HG03045 (cell line): ENCODE measurements around the gene MDM4.
"Not testable (repeated sequence)": the region's sequence is repeated elsewhere in the genome, so short reads cannot be mapped to it uniquely, and the experiment has no call there.

ENCODE experiments used
- ATAC-seq: cut with Tn5 transposase; IDR thresholded peaks from one replicate; pipeline ENCODE4 v1.9.1; 2021; ENCODE audit warnings: mild to moderate bottlenecking, moderate library complexity; ENCODE audit not compliant: unreplicated experiment

Gene MDM4

DNA sequence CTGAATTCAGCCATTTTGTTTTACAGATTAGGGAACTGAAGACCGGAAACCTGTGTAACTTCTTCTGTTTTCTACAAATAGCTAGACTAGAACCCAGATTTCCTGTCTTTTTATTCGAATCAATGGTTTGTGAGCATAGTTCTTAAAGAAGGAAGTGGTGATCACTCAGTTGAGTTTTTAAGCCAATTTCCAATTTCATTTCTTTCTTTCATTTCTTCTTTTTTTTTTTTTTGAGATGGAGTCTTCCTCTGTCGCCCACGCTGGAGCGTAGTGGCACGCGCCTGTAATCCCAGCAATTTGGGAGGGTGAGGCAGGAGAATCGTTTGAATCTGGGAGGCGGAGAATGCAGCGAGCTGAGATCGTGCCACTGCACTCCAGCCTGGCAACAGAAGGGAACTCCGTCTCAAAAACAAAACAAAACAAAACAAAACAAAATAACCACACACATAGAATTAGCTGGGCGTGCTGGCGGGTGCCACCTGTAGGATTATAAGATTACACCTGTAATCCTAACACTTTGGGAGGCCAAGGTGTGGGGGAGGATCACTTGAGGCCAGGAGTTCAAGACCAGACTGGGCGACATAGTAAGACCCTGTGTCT is 3.0 kb upstream of the MDM4 start:
- ATAC-seq: no peak

DNA sequence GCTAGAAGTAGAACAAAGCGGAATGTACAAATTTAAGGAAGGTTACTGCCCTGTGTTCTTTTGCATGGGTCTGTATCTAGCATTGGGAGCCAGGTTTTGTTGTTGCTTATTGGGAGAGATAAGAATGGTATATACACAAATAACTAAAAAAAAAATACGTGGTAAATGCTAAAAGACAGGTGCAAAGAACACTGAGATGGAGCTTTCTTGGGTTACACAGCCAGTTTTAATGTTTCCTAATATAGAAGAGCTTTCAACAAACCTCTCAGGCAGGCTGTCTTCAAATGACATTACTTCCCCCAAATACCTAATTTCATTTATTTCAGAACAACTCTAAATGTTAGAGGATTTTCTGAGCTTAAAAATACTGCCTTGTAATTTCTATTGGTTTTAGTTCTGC is 1.4 kb upstream of the MDM4 start:
- no peak for ATAC-seq

DNA sequence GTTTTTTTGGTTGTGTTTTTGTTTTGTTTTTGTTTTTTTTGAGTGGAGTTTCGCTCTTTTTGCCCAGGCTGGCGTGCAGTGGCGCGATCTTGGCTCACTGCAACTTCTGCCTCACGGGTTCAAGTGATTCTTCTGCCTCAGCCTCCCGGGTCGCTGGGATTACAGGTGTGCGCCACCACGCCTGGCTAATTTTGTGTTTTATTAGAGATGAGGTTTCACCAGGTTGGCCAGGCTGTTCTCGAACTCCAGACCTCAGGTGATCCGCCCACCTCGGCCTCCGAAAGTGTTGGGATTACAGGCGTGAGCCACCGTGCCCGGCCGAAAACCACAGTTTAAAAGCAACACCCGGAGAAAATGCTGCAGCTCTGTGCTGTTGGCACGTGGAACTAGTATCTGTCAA is 1.2 kb downstream of the MDM4 start:
- ATAC-seq: not testable (repeated sequence)

DNA sequence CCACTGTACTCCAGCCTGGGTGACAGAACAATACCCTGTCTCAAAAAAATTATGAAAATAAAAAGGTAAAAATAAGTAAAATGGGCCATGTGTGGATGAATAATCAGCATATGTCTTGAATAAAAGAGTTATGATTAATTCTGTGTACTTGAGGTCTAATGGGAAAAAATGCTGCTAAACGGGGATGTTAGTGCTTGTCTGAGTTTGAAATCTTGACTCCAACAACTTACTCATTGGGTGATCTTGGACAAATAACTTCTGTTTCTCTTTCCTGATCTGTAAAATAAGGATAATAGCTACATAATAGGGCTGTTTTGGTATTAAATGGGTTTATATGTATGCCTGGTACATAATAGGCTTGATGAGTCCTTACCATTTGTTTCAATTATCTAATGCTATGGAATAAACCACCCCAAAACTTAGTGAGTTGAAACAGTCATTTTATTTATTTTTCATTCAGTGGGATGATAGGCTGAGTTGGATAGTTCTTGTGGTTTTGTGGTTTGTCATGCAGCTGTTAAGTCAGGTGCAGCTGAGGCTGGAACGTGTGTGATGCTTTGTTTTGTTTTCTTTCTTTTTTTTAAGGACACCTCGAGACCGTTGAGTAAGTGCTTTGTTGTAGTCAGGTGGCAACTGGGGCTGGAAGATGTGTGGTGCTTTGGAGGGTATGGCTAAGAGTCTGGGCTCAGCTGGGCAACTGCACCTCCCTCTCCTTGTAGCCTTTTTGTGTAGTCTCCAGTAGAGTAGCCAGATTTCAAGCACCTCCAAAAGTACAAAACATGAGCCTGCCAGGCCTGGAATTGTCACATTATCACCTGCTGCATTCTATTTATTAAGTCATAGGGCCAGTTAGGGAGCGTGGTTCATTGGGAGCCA is 4.9 kb downstream of the MDM4 start:
- ATAC-seq: peak; percentile 56

DNA sequence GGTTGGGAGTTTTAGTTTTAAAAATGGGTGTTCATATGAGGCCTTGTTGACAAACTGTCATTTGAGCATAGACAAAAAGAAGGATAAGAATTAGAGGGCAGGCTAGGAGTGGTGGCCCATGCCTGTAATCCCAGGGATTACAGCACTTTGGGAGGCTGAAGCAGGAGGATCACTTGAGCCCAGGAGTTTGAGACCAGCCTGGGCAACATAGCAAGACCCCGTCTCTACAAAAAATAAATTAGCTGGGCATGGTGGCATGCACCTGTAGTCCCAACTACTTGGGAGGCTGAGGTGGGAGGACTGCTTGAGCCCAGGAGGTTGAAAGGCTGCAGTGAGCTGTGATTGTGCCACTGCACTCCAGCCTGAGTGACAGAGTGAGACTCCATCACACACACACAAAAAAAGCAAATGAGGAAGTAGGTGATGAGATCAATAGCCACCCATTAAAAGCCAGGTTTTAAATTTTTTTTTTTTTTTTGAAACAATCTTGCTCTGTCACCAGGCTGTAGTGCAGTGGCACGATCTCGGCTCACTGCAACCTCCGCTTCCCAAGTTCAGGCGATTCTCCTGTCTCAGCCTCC is 5.8 kb downstream of the MDM4 start:
- not testable (repeated sequence) for ATAC-seq

DNA sequence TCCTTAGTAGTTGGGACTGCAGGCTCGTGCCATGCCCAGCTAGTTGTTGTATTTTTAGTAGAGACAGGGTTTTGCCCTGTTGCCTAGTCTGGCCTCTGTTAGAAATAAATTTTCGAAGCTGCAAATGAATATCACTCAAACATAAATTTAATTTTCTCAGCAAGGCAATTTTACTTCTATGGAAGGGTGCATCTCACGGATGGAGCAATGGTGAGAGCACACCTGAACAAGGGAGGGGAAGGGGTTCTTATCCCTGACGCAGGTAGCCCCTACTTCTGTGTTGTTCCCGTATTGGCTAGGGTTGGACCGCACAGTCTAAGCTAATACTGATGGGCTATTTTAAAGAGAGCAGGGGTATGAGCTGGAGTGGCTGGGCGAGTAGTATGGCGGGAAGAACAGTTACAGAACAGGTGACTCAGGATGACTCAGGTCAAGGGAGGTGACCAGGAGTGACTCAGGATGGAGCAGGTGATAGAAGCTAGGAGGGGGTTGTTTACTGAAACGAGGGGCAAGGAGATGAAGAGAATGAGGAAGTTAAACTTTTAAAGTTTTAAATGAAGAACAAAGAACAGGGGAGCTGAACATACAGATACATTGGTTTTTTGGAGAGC is 7.5 kb downstream of the MDM4 start:
- no peak for ATAC-seq

DNA sequence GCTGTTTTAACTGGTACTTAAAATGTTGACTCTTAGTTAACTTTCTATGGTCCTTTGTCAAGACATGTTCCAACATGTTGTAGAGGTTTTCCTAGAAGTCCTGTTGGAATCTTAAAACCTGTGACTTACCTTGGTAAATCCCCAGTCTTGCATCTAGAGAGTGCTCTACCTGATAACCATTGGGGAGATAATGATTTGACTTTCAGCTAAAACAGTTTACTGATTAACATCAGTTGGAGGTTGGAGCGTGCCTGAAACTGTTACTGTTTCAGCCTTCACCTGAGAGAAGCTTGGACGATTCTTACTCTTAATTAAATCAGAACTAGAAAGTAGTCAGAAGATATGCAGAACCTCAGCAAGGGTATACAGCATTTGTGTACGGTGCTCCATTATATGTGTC is 8.8 kb downstream of the MDM4 start:
- ATAC-seq: no peak

DNA sequence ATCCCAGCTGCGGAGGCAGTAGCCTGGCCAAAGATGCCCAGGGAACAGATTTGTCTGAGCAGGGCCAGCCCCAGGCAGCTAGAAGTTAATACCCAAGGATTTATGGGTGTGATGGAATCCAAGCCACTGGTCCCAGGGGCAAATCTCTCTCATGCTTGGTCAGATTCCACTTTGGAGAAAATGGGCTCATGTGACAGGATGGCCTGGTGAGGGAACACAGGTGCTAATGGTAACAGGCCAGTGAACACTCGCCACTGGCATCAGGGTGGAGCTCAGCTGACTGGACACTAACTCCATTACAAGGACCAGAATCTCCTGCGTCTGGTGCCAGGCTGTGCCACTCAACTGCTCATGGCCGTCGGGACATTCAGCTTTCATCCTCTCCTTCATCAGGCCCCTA is 12.0 kb downstream of the MDM4 start:
- no peak for ATAC-seq

DNA sequence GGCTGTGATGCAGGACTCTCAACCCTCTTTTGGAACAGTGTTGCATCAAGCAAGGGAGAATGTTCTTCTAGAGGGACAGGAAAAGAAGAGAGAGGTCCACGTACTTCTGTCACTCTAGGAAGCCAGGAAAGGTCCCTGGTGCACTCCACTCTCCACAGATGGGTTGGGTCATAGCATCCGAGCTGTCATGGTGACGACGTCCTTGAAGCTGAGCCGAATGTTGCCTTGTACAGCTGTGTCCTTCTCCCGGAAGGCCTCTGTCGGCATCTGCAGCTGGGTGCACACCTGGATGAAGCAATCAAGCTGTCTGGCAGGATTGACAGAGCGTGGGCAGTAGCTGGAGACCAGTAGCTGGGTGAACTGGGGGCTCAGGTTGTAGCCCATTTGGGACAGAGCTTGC is 12.5 kb downstream of the MDM4 start:
- ATAC-seq: no peak

DNA sequence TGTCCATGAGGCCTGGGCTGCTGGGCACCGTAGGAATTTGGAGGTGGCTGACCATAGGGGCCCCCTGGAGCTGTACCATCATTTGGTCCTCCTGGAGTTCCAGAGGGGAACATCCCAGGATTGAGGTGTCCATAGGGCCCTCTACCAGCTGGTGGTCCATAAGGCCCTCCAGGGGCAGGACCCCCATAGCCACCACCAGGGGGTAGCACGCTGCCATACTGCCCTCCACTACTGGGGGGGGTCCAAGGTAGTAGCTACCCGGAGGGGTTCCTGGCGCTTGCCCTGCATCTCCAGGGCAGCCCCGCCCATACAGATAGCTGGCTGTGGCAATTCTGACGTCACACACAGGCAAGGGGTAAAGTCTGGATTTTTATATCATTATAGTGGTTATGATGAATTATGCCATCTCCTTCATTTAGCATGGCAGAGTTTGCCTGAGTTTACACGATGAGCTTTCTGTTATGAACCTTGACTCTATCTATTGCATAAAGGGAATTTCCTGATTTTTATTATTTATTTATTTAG is 13.2 kb downstream of the MDM4 start:
- ATAC-seq: no peak

DNA sequence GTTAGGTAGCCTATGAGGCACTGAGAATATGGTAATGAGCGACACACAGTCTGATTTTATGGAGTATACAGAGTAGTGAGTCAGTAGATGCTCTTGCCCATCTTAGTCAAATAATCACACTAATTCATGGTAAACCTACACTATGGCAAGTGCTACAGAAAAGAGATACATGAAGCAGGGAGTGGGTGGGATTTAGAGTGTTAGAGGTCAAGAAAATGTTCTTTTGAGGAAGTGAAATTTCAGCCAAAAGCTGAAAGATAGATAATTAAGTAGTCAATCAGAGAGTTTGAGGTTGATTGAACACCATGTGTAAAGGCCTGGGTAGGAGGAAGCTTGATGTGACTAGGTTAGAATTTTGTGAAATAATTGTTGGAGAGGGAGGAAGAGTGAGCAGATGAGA is 14.7 kb downstream of the MDM4 start:
- peak; percentile 74 for ATAC-seq

DNA sequence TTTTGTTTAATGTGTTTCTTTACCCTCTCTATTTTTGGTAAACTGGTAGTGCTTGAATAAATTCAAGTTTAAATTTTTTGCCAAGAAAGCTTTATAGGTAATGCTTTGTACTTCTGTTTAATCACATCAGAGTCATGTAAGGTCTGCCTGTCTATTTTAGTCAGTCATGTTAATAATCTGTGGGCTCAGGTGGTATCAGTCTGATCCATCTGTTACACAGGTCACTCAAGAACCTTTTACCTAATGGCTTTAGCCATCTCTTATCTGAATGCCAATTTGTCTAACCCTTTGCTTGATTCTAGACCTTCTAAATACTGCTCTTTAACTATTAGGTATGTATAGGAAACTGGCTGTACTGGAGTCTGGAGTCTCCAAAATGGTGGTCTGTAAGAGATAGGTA is 16.6 kb downstream of the MDM4 start:
- ATAC-seq: no peak

DNA sequence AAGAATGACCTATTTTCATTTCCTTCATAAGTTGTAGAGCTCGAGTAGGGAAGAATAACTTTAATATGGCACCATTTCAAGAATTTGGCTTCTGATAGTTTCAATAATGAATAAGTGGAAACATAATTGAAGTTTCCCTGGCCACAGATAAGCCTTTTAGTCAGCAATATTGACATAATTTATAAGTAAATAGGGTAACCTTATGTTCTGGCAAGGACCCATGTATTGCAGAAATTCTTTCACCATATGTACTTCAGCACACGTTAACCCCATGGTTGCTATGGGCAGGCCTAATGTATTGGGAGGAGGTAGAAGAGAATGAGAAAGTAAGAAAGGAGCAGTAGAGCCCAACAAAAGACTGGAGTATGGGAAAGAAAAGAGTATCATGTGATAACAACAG is 25.4 kb downstream of the MDM4 start:
- ATAC-seq: no peak

DNA sequence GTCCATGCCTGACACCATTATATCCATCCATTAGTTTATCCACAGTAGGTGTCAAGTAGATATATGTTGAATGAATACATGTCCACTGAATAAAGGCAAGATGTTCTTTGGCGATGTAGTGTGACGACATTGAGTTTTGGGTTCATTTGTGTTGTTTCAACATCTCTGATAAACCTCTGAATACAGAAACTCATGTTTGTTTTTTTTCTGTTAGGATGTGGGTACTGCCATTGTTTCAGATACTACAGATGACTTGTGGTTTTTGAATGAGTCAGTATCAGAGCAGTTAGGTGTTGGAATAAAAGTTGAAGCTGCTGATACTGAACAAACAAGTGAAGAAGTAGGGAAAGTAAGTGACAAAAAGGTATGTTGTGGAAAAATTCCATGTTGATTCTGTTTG is 28.1 kb downstream of the MDM4 start:
- no peak for ATAC-seq

DNA sequence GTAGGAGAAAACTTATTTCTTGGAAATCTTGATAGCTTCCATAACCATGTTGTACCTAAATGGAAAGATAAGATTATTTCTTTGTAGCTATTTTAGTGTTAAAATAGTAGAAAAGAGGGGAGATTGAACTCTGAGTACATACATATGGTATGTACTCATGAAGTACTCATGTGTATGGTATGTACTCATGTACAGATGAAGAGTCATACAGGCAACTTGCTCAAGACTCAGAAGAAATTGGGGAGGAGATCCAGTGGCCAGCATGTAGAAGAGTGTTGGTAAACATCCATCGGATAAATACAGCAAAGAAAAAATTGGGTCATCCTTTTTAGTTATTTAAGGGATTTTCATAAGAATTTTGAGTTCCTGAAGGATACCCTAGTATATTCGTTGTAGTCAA is 29.0 kb downstream of the MDM4 start:
- no peak for ATAC-seq

DNA sequence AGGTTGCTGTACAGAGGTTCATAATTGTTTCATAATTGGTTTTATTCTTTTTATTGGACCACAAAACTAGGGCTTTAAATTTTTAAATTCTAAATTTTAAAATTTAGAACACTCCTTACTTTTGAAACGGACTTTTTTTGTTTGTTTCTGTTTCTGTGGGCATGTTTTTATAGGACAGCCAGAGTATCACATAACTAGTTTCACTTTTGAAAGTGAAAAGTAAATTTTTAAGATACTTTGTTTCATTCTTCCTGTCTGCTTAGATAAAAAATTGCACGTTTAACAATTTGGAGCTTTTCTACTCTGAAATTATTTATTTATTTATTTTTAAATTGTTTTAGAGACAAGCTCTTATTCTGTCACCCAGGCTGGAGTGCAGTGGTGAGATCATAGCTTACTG is 29.7 kb downstream of the MDM4 start:
- ATAC-seq: no peak

DNA sequence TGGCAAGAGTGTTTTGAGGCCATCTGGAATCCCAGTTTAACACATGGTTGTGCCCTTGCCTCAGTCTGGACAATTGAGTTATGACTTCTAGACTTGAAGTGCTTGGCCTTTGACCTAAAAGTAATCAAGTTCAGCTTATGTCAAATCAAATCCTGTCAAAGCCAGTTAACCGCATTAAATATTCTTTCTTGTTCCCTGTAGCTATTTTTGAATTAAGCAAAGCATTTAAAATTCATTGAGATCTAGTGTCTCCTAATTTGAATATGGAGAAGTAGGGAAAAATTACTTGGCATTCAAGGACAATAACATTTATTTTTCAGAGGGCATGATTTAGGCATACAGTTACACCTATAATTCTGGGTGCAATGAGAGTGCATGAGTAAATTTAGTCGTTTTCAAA is 32.1 kb downstream of the MDM4 start:
- no peak for ATAC-seq

DNA sequence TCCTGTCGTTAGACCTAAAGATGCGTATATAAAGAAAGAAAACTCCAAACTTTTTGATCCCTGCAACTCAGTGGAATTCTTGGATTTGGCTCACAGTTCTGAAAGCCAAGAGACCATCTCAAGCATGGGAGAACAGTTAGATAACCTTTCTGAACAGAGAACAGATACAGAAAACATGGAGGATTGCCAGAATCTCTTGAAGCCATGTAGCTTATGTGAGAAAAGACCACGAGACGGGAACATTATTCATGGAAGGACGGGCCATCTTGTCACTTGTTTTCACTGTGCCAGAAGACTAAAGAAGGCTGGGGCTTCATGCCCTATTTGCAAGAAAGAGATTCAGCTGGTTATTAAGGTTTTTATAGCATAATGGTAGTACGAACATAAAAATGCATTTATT is 33.1 kb downstream of the MDM4 start:
- no peak for ATAC-seq

DNA sequence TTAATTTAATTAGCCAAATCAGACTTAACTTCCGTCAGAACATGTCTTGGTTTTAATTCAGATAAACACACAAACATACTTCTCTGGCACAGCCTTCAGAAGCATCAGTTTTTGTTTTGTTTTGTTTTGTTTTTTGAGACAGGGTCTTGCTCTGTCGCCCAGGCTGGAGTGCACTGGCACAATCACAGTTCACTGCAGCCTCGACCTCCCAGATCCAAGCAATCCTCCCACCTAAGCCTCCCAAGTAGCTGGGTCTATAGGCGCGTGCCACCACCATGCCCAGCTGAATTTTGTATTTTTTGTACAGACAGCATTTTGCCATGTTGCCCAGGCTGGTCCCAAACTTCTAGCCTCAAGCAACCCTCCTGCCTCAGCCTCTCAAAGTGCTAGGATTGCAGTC is 34.7 kb downstream of the MDM4 start:
- no peak for ATAC-seq

DNA sequence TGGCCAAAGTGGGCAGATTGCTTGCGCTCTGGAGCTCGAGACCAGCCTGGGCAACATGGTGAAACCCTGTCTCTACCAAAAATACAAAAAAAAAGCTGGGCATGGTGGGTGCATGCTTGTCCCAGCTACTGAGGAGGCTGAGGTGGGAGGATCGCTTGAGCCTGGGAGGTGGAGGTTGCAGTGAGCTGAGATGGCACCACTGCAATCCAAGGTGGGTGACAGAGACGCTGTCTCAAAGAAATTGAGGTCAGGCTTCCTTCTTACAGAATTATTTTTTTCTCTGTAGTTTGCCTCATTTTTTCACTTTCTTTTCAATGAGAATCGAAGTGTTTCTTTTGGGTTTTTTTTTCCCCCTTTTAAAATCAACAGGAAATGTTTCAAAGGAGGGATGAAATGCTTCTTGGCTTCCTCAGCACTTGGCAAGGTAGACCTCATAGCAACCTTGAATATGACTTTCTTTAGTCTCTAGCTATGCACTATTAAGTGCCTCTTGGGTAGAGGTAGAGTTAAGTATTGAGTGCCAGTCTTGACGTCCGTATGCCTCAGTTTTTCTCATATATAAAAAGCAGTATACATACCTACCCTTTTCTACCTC is 40.3 kb downstream of the MDM4 start:
- no peak for ATAC-seq

DNA sequence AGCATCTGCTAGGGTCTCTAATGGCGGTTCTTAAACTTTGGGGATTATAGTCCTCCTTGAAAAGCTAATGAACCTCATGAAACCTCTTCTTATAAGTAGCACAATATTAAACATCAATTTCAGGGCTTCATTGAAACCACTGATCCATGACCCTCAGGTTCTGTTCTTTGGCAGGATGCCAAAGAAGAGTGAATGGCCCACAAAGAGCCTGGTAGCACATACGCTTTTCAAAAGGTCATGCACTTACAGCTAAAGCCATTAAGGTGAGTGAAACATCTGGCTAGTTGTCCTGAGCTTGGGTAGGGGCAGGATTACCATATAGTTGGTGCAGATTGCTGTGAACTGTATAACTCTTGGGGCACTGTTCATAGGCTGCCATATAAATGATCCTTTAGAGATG is 42.3 kb downstream of the MDM4 start:
- ATAC-seq: no peak
